ENCODE results near the gene LDLRAP1. TPM values are rescaled to one million over a fixed set of nuclear protein-coding genes. Genes with fewer than 3 reads are reported as not detected.

The LDLRAP1 gene
- total and polyA plus RNA-seq, 9 of the 15 experiments (the other 6 are each of a cell fraction or from before 2014, with no cell fraction given), result 0.56 to 29.6 (median 16.2) TPM

GRCh38 chr1:25554886-25555752 is 11.7 kb downstream of the LDLRAP1 start (continued):
- TF ChIP-seq NFE2 (IDR thresholded peaks at IDR 0.05; ENCODE audit: low read depth), result peak; percentile 17; the same call in 1 of the 2 replicates
- TF ChIP-seq STAG1 (CRISPR knock-in tag; IDR thresholded peaks at IDR 0.05; ENCODE audit: borderline replicate concordance), result 0 out of 2 replicates have a peak, but pooled peaks have one; percentile 29
- no peak for TF ChIP-seq POLR2H (tag; IDR thresholded peaks at IDR 0.05; ENCODE audit: low read depth)
- no peak for TF ChIP-seq RBBP5 (IDR thresholded peaks at IDR 0.05; ENCODE audit: borderline replicate concordance, insufficient read depth, low read length, poor library complexity, severe bottlenecking)
- TF ChIP-seq MIER1 (IDR thresholded peaks at IDR 0.05; ENCODE audit: low read depth), result no peak
- TF ChIP-seq SP1 (CRISPR knock-in tag; IDR thresholded peaks at IDR 0.05), result 0 out of 2 replicates have a peak, but pooled peaks have one; percentile 35
- 0 out of 2 replicates have a peak, but pooled peaks have one; percentile 43 for TF ChIP-seq KAT7 (CRISPR knock-in tag; IDR thresholded peaks at IDR 0.05; ENCODE audit: borderline replicate concordance)
- TF ChIP-seq ZBTB9 (CRISPR knock-in tag; IDR thresholded peaks at IDR 0.05), result no peak
- TF ChIP-seq FUS (optimal IDR thresholded peaks at IDR 0.05; ENCODE audit: low read depth, low read length), result no peak
- TF ChIP-seq CREM (IDR thresholded peaks at IDR 0.05; ENCODE audit: low read depth), result no peak
- TF ChIP-seq HDAC1 (IDR thresholded peaks at IDR 0.05), result no peak
- no peak for TF ChIP-seq GTF2F1 (IDR thresholded peaks at IDR 0.05; ENCODE audit: low read depth, low read length)
- TF ChIP-seq PHB2 (IDR thresholded peaks at IDR 0.05; ENCODE audit: low read depth), result no peak

All from K562 (cell line).